Measurements from ENCODE around the gene SLC15A4. TPM values are rescaled to one million over a fixed set of nuclear protein-coding genes. Genes with fewer than 3 reads are reported as not detected.

SLC15A4 gene
- total and polyA plus RNA-seq, 2 of the 13 experiments (the other 11 are each of a cell fraction or from before 2014, with no cell fraction given), result 17.3 to 22.7 TPM

GRCh38 chr12:128825835-128826234 is 2.1 kb upstream of the SLC15A4 start (continued):
- TF ChIP-seq ZFP36 (IDR thresholded peaks at IDR 0.05; ENCODE audit: borderline replicate concordance, low read depth, low read length, partially characterized antibody) (no peak), ZNF557 (CRISPR knock-in tag; IDR thresholded peaks at IDR 0.05) (no peak), KDM1A (CRISPR knock-in tag; IDR thresholded peaks at IDR 0.05) (no peak)

GRCh38 chr12:128823216-128823915 is 392 bp downstream of the SLC15A4 start:
- peak overlapping the region; percentile 80 for H3K4me2 ChIP-seq (ENCODE audit: low read depth, low read length)
- peak; percentile 33 for ATAC-seq
- TF ChIP-seq ZBTB38 (CRISPR knock-in tag; IDR thresholded peaks at IDR 0.05) (peak; percentile 56; the same call in 1 of the 2 replicates), ZNF510 (CRISPR knock-in tag; IDR thresholded peaks at IDR 0.05; ENCODE audit: low read depth) (no peak), ZNF512 (CRISPR knock-in tag; IDR thresholded peaks at IDR 0.05) (no peak), ZKSCAN5 (CRISPR knock-in tag; IDR thresholded peaks at IDR 0.05) (no peak), HMGXB4 (CRISPR knock-in tag; IDR thresholded peaks at IDR 0.05; ENCODE audit: borderline replicate concordance in 1 of 2, low read depth in 1 of 2) (no peak; a peak in 1 of 4 replicates), MLLT10 (CRISPR knock-in tag; IDR thresholded peaks at IDR 0.05) (no peak), E2F1 (CRISPR knock-in tag; IDR thresholded peaks at IDR 0.05) (no peak), CENPT (CRISPR knock-in tag; IDR thresholded peaks at IDR 0.05; ENCODE audit: low read depth) (0 out of 2 replicates have a peak, but pooled peaks have one; percentile 21), CREBL2 (CRISPR knock-in tag; IDR thresholded peaks at IDR 0.05; ENCODE audit: borderline replicate concordance) (0 out of 2 replicates have a peak, but pooled peaks have one; percentile 30), ZNF30 (CRISPR knock-in tag; IDR thresholded peaks at IDR 0.05) (no peak; the same call in 1 of the 2 replicates), PBX2 (CRISPR knock-in tag; IDR thresholded peaks at IDR 0.05) (no peak)

More at GRCh38 chr12:128823216-128823915, 392 bp downstream of the SLC15A4 start:
- peak overlapping the region; percentile 83 for H3K27ac ChIP-seq (ENCODE audit: extremely low read length, insufficient read depth, low read length)
- no peak for FAIRE-seq
- no TSS peak for BruUV-seq (replicated peaks)
- peaks cover 0 to 11% of the 10 kb centered on the region in 2 experiments; a peak in 2 of 5 replicates for H3K36me3 ChIP-seq (replicated peaks in 1 of 2; ENCODE audit: control insufficient read depth in 1 of 2, insufficient read depth in 2 of 2, low read length in 2 of 2)
- peak; percentile 12 for DNase-seq (ENCODE audit: low spot score)
- ChIA-PET CTCF (ENCODE audit: low intra/inter-chr PET ratio, low total read pairs) (no interaction called here), POLR2A (interaction anchor here (1.3 to 2.2 kb wide), 3 partner anchors 12 to 82 kb away, joined by 4 to 11 read pairs (median 8); no protein-coding TSS in a partner anchor)
- no CpG with 5 or more reads among the region's 88 CpGs for WGBS (ENCODE audit: low lambda C conversion rate)
- peaks cover 4% of the 10 kb centered on the region; the same call in 1 of the 2 replicates for H3K9me3 ChIP-seq (ENCODE audit: low read length)
- intact Hi-C loops (cut with micrococcal nuclease; ENCODE audit: unreplicated experiment) (no loop called here), in situ Hi-C loops (cut with HindIII; ENCODE audit: extremely low pct_ligation_motif_present, low pct_unique_long_range_greater_than_20kb) (no loop called here)
- no peak overlapping the region for H2AFZ ChIP-seq (ENCODE audit: low read length)
- peaks cover 46% of the 10 kb centered on the region for H3K4me1 ChIP-seq (ENCODE audit: insufficient read depth, low read length)
- H3K79me2 ChIP-seq (ENCODE audit: insufficient read depth, low read length), result peaks cover 37% of the 10 kb centered on the region
- peak overlapping the region; percentile 67 to 96 (median 92) for H3K4me3 ChIP-seq (replicated peaks in 1 of 3; ENCODE audit: insufficient read depth in 1 of 3, low read depth in 2 of 3, low read length in 3 of 3)
- H3K9ac ChIP-seq (ENCODE audit: insufficient read depth, low read depth, low read length), result peak overlapping the region; percentile 80
- H4K20me1 ChIP-seq (ENCODE audit: insufficient read depth, low read length), result peaks cover 5% of the 10 kb centered on the region
- no peaks in the 10 kb centered on the region for H3K27me3 ChIP-seq (ENCODE audit: control insufficient read depth in 1 of 2, insufficient read depth in 2 of 2, low read length in 2 of 2)
